Measurements from ENCODE around the gene ENAH.

ENAH gene

DNA sequence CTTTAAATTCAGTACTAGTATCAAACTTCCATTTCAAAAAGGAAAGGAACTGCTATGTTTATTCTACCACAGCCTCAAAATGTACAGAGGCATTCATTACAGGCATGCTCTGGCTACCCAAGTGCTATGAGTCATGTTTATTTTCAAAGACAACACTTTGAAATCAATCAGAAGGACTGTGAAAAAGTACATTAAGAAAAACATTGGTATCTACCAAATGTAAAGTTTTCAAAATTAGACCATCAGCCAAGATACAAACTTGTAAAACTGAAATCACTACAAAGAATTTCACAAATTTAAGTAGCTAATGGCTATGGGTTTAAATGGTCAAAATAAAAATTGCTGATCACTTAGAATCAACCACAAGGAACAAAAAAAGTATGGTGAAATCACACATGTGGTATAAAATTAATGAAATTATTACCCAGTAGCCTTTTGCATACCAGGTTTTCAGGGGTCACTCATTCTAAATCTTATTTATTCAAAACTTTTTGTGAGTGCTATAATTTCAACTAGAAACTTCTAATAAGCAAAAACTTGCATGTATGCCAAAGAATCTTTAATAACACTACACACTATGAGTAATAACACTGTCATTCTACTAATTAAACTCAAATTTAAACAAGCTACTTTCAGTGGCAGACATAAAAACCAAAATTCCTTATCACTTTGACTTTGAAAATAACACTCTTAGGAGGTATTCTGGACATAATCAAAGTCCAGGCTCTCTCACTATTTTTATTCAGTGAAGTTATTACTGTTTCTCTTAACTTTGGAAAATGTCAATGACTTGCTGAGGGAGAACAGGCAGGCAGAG is 49.2 kb downstream of the ENAH start:
- no peak for DNase-seq (ENCODE audit: low read depth)

DNA sequence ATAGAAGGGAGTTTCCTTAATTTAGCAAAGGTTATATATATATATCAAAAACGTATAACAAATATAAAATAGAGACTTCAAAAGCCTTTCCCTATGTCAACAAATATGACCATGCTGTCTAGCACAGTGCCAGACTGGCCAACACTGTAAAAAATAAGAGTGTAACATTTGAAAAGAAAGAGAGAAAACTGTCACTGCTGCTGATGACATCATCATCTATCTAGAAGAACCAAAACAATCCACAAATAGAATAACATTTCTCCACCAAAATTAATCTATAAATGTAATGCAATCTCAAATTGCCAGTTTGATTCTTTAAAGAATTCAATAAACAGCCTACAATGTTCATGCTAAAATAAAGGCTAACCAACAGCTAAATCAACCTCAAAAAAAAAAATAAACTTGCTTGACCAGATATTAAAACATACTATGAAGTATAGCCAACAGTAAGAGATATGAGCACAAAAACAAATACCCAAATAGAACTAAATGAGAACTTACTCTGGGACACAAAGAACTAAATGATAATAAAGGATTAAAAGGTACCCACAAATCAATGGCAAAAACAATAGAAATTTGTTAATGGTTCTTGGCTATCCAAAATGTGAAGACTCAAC is 50.2 kb downstream of the ENAH start:
- no peak for DNase-seq (ENCODE audit: low read depth)

DNA sequence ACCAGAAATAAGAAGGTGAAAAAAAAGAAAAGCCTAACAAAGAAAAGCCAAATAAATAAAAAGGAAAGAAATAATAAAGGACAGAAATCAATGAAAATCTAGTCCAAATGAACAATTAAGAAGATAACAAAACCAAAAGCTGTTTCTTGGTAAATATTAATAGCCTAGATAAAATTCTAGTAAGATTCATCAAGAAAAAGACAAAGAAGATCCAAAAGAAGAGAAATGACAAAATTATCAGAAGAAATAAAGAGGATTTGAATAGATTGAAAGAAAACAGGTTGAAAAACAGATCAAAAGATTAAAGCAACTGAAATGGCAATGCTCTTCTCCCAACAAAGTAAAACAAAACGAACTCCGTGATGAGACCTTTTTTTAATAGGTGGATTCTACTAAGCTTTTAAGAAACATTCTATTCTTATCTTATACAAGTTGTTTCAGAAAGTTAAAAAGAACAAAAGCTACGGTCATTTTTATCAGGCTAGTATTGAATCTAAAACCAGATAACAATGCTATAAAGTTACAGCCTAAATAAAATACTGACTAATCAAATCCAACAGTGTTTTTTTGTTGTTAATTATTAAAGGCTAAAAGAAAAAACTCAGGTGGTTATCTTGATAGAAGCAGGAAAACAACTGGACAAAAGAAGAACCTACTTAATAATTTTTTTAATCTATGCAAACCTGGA is 50.9 kb downstream of the ENAH start:
- DNase-seq (ENCODE audit: low read depth): no peak

DNA sequence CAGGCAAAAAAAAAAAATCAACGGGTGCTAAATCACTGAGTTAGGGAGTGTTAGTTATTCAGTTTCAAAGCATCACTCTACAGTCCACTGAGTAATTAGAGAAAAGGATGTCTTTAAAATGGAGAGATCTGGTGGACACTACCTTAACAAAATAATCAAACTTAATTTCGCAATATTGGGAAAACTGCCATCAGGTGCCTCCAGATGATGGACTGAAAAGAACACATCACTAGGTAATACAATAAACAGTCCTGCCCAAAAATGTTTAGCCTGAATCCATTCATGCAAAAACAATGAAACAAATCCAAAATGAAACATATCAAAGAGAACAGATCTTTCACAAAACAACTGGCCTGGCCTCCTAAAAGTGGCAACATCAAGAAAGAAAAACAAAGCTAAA is 54.1 kb downstream of the ENAH start:
- no peak for DNase-seq (ENCODE audit: low read depth)

DNA sequence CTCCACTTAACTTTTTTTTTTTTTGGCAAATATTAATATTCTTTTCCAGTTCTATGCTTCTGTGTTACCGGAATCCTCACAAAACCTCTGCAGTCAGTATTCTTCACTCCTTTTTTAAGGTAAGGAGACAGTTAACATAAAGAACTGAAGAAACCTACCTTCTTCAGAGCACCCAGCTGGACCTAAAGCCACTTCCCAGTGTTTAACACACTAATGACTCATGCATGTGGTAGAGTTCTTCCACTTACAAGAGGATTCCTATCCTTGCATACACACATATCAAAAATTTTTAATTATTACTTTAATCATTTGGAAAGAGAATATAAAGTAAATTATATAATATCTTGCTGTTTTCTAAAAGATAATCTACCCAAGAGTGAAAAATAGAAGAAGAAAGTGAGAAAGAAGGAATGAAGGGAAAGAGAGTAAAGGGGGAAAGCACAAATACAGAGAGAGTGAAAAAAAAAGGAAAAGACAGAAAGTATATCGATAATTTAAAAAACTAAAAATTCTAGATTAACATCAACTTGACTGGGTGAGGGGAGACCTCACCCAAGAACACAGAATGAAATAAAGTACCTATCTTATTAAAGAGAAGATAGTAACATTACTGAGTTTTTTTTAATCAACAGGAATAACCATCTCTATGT is 54.9 kb downstream of the ENAH start:
- no peak for DNase-seq (ENCODE audit: low read depth)

DNA sequence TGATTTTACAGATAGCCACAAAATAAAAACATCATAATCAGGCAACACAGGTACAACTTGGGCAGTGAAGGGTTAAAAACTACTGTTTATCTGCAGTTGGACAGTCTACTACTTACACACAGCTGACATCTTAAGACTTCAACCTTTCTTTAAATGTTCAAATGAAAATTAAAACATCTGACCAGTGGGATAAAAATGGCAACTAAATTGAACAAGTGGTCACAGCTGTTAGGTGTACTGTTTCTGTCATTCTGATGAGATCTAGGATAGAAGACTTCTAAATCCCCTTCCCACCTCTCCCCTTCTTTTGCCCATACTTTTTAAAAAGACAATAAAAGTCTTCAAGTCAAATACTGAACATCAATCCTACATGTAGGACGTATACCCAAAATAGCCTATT is 56.2 kb downstream of the ENAH start:
- no peak for DNase-seq (ENCODE audit: low read depth)

DNA sequence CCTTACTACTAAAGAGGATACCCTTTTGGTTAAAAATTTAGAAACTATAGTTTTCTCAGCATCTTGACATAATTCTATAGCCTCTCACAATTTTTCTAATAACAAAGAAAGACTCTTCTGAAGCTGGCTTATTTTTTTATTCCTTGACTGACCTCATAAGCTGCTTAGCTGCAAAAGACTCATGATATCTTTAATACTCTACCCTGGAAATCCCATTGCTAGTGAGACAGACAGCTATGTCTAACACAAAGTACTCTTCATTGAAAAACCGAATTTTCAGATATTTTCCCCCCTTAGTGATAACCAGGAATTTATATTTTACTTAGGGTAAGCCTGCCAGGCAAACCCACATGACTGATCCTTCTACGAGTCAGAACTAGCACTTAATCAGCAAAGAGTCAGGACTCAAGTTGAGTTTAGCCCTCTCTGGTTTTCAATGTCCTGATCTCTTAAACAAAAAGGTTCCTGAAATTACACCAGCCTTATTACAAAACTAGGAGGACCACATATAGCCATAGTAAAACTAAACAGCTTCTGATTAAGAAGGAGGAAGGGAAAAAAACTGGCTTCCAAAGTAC is 56.9 kb downstream of the ENAH start:
- no peak for DNase-seq (ENCODE audit: low read depth)

DNA sequence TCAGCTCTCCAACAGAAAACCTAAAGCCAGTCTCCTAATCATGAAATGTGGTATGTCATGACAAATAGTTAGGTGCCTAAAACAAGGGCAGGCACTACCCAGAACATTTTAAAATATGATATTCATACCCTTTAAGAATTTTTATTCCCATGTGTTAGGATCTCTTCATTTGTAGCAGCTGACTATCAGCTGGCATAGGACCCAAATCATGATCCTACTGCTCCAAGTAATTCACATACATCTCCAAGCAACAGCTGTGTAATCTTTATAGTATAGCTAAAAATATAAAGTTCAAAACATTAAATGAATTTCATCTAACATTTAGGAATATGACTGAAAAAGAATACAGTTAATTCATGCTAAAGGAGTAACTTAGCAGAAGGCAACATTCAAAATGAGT is 57.5 kb downstream of the ENAH start:
- no peak for DNase-seq (ENCODE audit: low read depth)

DNA sequence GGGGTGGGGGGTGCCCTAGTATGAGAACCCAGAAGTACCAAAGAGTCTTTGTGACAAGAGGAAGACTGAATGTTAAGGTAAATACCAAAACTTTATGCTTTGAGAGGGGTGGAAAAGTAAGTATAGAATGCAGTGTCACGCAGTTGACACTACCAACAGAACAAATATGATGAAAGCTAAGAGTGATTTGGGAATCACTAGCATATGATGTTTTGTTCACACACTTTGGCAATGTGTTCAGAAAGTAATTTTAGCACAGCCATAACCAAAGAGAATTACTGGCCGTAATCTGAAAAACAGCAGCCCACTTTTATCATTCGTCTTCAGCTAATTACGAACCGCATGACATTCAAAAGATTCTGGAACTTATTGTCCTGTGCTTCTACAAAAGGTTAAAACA is 59.5 kb downstream of the ENAH start:
- DNase-seq (ENCODE audit: low read depth): no peak

DNA sequence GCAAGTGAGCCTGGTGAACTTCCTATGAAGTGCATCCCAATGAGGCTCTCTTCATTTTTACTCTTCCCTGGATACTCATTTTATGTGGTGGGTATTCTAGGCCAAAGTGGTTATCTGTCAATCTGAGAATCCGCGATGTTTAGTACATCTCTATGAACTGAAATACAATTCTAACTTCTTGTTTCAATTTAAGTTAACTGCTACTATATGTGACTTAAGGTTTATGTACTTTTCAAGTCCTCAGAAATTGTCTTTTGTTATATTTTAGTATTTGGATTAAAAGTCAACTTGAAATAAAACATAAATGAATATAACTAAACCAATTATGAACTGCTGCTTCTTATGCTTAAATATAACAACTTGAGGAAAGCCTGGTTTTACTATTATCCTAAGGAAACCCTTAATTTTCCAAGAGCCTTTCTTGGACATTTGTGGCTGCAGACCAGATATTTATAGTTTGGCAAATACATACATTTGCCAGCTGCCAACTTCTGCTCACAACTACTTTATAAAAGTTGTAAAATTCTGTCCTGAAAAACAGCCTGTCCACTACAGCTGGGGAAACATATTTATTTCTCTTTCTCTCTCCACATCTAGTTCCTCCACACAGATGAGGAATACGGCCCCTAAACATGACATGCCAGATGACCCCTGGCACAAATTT is 60.4 kb downstream of the ENAH start:
- DNase-seq (ENCODE audit: low read depth): no peak

DNA sequence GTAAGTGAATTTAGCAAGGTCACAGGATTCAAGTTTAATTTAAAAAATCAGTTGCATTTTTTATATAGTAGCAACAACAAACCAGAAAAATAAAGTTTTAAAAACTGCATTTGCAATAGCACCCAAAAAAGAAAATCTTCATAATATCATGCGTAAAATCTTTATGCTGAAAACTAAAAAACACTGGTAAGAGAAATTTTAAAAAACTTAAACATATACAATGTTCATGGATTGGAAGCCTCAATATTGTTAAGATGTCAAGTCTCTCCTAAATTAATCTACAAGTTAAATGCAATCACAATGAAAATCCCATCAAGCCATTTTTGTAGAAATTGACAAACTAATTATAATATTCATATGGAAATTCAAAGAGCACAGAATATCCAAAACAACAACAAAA is 65.6 kb downstream of the ENAH start:
- DNase-seq (ENCODE audit: low read depth): no peak

DNA sequence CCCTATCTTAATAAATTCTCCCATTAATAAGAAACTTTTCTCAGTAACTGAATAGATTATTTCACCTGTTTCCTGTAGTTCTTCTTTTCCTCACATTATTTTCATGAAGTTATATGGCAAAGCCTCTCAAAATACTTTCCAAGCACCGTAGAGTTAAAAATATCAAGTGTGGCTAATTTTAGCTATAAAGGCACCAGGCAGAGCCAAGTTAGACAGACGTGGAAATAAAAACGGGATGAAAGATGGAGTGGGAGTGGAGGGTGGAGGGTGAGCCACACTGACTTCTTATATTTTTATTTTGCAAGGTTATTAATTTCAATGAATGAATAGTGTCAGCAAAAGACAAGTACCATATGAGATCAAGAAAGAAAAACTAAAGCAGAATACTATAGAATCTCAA is 71.7 kb downstream of the ENAH start:
- DNase-seq (ENCODE audit: low read depth): no peak

DNA sequence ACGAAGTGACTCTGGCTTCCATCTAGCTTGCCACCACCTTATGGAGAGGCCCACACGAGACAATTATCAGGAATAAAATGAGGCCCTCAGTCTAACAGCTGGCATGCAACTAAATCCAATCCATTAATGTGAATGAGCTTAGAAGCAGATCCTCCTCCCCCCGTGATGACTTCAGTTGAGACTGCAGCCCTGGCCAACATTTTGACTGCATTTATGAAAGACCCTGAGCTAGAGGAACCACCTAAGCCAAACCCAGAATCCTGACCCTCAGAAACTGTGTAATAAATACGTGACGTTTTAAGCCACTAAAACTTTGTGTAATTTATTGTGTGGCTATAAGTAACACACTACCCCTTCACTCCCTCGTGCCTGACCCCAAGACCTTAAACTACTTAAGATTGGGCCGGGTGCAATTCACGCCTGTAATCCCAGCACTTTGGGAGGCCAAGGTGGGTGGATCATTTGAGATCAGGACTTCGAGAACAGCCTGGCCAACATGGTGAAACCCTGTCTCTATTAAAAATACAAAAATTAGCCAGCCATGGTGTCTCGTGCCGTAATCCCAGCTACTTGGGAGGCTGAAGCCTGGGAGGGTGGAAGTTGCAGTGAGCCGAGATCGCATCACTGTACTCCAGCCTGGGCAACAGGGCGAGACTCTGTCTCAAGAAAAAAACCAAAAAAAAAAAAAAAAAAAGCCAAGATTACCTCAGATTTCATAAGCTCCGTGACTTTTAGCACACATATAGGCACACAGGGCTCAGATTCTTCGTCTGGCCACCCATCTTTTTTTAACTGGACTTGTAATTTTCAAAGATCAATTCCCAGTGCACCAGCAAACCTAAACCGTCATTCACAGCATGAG is 72.5 kb downstream of the ENAH start:
- DNase-seq (ENCODE audit: low read depth): no peak

DNA sequence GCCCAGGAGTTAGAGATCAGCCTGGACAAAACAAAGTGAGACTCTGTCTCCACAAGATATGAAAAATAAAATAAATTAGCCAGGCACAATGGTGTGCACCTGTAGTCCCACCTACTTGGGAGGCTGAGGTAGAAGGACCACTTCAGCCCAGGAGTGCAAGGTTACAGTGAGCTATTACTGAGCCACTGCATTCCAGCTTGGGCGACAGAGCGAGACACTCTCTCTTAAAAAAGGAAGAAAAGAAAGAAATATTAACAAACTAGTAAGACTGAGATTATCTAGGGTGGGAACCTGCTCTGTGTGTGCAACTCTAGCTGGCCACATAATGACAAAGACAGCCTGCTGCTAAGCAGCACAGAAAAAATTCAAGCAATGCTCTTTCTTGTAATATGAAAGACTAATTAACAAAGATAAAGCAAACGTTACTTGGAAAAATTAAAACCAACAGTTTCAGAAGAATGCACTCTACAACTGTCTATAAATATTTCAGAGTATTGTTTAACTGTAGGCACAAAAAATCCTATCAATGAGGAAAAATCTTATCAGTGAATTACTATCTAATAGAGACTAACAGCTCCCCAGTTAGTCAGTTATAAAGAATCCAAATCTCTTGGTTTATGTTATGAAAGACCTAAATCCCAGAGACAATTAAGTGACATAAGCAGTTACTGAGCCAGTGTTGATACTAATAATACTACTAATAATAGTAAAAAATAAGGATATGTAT is 74.5 kb downstream of the ENAH start:
- DNase-seq (ENCODE audit: low read depth): no peak

DNA sequence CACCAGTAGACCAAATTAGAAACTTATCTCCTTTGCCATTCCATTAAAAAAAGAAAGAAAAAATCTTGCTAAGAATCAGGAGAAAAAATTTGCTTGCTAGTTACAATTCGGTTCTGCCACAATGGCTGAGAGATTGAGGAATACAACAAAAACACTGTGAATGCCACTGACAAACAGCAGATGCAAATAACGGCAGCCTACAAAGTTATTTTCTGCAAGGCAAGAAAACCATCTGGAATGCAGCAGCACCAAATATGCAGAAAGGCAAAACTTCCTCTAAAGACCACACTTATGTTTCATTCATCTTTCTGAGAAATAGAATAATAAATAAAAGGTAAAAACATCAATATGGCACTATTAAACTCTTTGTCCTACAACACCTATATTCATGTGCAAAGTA is 75.7 kb downstream of the ENAH start:
- no peak for DNase-seq (ENCODE audit: low read depth)

DNA sequence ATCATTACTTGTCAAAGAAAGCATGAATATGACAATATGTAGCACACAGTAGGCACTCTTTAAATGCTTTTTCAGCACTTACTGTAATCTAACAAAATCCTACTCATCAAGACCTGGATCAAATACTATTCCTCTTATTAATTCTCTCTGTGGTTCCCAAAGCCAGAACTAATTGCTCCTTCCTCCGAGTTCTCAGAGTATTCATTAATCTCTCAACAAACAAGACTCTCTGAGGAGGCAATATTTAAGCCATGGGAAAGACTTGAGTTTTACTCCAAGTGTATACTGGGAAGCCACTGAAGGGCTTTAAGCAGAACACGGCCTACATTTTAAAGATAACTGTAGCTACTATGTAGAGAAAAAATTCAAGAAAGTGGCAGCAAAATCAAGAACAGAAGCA is 79.7 kb downstream of the ENAH start:
- no peak for DNase-seq (ENCODE audit: low read depth)

DNA sequence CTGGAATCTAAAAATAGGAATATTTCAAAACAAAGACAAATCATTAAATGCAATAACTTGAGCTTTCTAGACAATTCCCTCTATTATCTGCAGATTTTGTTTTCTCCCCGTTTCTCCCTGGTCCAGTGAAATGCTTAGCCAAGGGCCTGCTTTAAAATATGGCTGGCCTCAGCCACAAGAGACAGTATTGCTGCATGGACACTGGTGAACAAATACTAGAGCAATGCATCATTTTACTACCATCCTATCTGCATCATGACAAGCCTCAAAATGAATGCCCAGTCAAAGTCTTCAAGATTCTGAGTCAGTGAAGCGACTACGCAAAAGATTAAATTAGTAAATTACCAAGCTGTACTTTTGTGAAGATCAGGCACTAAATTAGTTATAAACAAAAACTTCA is 80.5 kb downstream of the ENAH start:
- DNase-seq (ENCODE audit: low read depth): no peak

DNA sequence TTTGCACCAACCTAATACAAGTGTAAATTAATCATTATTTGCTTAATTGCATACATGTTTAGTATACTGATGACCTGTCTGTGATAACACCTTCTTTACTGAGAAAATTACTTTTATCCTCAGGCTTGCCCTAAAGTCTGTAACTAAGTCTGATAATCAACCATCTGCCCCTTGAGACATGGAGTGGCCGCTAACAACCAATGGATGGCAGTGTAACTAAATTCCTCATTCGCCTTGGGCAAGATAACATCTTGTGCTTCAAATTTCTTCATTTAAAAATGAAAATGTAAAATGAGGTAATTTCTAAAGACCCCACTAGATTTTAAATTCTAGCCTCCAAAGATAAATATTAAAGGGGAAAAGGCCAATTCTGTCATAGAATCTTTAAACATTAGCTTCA is 85.1 kb downstream of the ENAH start:
- no peak for DNase-seq (ENCODE audit: low read depth)

DNA sequence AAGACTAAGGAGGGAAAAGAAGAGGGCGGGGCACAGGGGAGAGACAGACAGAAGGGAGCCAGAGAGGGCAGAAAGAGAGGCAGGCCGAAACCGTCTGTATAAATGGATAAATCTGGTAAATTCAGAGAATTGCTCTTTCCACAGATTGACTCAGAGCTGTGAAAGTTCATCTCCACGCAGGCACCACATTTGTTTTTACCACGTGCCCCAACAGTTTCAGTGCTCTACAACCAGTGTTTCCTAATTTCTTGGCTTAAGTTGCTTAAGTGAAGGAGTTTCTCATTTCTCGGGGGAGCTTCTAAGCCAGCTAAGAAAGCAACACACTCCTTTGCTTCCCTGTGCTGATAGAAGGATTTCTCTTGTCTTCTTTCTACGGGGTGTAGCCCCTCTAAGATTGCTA is 87.1 kb downstream of the ENAH start:
- no peak for DNase-seq (ENCODE audit: low read depth)

DNA sequence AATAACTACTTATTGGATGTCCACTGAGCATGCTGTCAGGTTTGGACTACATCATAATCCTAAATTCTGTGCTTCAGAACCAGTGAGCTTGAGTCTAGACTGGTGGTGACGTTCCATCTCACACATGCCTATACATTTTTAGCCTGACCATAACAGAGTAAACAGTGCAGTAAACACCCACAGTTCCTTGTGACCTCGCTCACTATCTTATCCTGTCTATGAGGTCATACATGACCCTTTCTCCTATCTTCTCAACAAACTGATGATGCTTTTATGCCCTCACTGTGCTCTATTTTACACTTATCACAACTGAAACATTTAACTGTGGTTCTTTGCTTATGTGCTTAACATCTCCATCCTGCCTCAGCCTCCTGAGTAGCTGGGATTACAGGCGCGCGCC is 91.2 kb downstream of the ENAH start:
- DNase-seq (ENCODE audit: low read depth): no peak

All from stimulated activated CD8-positive, alpha-beta memory T cell treated with anti-CD3 and anti-CD28 coated beads, Interleukin-12 subunit alpha, Interleukin-12 subunit beta, amount 100 ng/mL, for 4 hours (primary cell).